ENCODE data around the gene BEST1. TPM values are rescaled to one million over a fixed set of nuclear protein-coding genes. Genes with fewer than 3 reads are reported as not detected.
A peak's percentile ranks its signal among the peaks of the same experiment; 100 is the strongest.

Gene BEST1
- total RNA-seq, 4 donors from 2014 or later, result 33.2 to 53.2 (median 45.7) TPM

GRCh38 chr11:61930933-61931332, 19.2 kb upstream of the BEST1 start:
- Histone ChIP-seq H3K4me1 (no peaks in the 10 kb centered on the region), H3K27ac (no peak overlapping the region), H3K9me3 (peaks cover 0 to 6% (median 0%) of the 10 kb centered on the region in 4 donors), H3K4me3 (no peak overlapping the region), H3K36me3 (no peaks in the 10 kb centered on the region), H3K27me3 (no peaks in the 10 kb centered on the region)
- DNase-seq (ENCODE audit: low spot score in 2 of 2), result no peak
- 81 to 82% methylated on average over 3 of the region's 3 CpGs for WGBS, 2 donors
- TF ChIP-seq CTCF (IDR thresholded peaks at IDR 0.05) (no peak), POLR2A (IDR thresholded peaks at IDR 0.05) (no peak), EP300 (IDR thresholded peaks at IDR 0.05) (no peak)

GRCh38 chr11:61935861-61936260, 14.3 kb upstream of the BEST1 start:
- WGBS, 2 donors, result 79 to 90% methylated on average over 2 of the region's 2 CpGs
- Histone ChIP-seq H3K4me3 (no peak overlapping the region), H3K27ac (no peak overlapping the region), H3K36me3 (no peaks in the 10 kb centered on the region), H3K9me3 (peaks cover 0 to 28% (median 2%) of the 10 kb centered on the region in 4 donors), H3K4me1 (no peaks in the 10 kb centered on the region), H3K27me3 (no peaks in the 10 kb centered on the region)
- TF ChIP-seq EP300 (IDR thresholded peaks at IDR 0.05) (no peak), POLR2A (IDR thresholded peaks at IDR 0.05) (no peak), CTCF (IDR thresholded peaks at IDR 0.05) (no peak)
- no peak for DNase-seq (ENCODE audit: low spot score in 2 of 2)

GRCh38 chr11:61940466-61940865, 9.7 kb upstream of the BEST1 start:
- Histone ChIP-seq H3K27me3 (no peaks in the 10 kb centered on the region), H3K9me3 (peaks cover 0 to 27% (median 2%) of the 10 kb centered on the region in 4 donors), H3K36me3 (no peaks in the 10 kb centered on the region), H3K4me1 (no peaks in the 10 kb centered on the region), H3K4me3 (no peak overlapping the region), H3K27ac (no peak overlapping the region)
- TF ChIP-seq EP300 (IDR thresholded peaks at IDR 0.05) (no peak), CTCF (IDR thresholded peaks at IDR 0.05) (no peak)
- 82 to 88% methylated on average over 10 of the region's 10 CpGs for WGBS, 2 donors
- DNase-seq (ENCODE audit: low spot score in 2 of 2), result no peak

- H3K27me3 ChIP-seq, result no peaks in the 10 kb centered on the region
- WGBS, 2 donors, result 92 to 95% methylated on average over 13 of the region's 13 CpGs
- H3K4me1 ChIP-seq, result peaks cover 0 to 35% (median 23%) of the 10 kb centered on the region in 4 donors
- no peak overlapping the region for H3K27ac ChIP-seq
- TF ChIP-seq EP300 (IDR thresholded peaks at IDR 0.05), result no peak
- no peak for TF ChIP-seq POLR2A (IDR thresholded peaks at IDR 0.05)
- no peaks in the 10 kb centered on the region for H3K9me3 ChIP-seq
- H3K4me3 ChIP-seq, result no peak overlapping the region
- no peak for DNase-seq (ENCODE audit: low spot score in 2 of 2)
- H3K36me3 ChIP-seq, result no peaks in the 10 kb centered on the region
Observed at GRCh38 chr11:61945191-61945590, 5.0 kb upstream of the BEST1 start.

- H3K27ac ChIP-seq, result peak overlapping the region in 3 of 4 donors; percentile 2 to 94 (median 92)
- H3K4me1 ChIP-seq, result peaks cover 0 to 48% (median 27%) of the 10 kb centered on the region in 4 donors
- WGBS, 2 donors, result 88 to 89% methylated on average over 5 of the region's 5 CpGs
- H3K27me3 ChIP-seq, result no peaks in the 10 kb centered on the region
- no peak overlapping the region for H3K4me3 ChIP-seq
- no peak for DNase-seq (ENCODE audit: low spot score in 2 of 2)
- TF ChIP-seq POLR2A (IDR thresholded peaks at IDR 0.05), result no peak
- no peak for TF ChIP-seq EP300 (IDR thresholded peaks at IDR 0.05)
- no peak for TF ChIP-seq CTCF (IDR thresholded peaks at IDR 0.05)
- no peaks in the 10 kb centered on the region for H3K9me3 ChIP-seq
- H3K36me3 ChIP-seq, result no peaks in the 10 kb centered on the region
Observed at GRCh38 chr11:61946894-61947293, 3.3 kb upstream of the BEST1 start.

Measured in tibial nerve (tissue), 4 donors.